ENCODE data around the gene LIG4. TPM values are rescaled to one million over a fixed set of nuclear protein-coding genes. Genes with fewer than 3 reads are reported as not detected.
"Not testable (repeated sequence)": the region's sequence is repeated elsewhere in the genome, so short reads cannot be mapped to it uniquely, and the experiment has no call there.

LIG4 gene
- 6.1 and 7.7 TPM in 2 replicates for total RNA-seq

DNA sequence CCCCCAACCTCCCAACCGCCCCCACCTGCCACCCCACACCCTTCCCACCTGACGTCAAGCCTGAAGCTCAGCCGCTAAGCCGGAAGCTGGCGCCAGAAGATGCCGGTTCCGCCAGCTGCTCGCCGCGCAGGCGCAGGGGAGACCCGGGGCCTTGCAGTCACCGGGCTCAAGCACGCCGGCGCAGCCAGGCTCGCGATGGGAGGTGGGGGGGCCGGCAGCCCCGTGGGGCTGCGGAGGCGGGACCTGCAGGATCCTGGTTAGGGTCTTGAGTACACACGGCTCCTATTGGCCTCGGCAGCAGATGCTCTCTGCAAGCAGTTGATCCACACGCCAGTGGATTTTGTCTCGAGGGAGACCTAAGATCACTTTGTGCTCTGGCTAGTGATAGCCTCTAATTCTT lies at the start of gene LIG4:
Gene LIG4 (minus strand): TSS at position 101 of the 400 bp plus-strand sequence. CDS start 4,268 bp downstream, outside the sequence.
- DNase-seq (ENCODE audit: low read depth in 2 of 2), result peak; percentile 86 to 92

DNA sequence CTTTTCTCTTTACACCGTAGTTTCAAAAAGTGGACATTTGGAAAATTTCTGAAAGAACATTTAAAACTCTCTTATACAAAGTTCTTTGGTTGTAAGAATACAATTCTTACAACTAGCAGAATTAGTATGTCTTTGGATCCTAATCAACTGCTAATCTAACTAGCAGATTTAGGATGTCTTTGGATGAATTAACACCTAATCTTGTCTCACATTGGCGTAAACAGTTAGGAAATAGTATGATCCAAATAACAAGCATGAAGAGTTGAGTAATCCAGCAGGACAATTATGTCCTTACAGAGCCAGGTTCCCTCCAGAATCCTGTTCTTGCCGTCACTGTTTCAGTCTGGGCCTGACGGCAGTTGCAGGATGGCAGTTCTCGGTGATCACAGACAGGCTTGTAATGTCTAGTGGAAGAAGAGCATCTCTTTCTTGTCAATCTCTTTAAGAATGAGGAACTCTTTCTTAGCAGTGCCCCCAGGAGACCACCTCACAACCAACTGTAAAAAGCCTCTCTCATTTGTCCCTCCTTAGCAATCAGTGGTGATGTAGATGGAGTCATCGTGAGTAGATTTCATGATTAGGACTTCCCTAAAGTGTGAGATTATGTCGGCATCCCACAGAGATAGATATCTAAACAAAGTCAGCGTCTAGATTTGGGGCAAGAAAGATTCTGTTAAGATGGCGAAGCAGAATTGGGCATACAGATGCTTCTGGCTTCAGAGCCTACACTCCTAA lies 48.5 kb upstream of the LIG4 start:
- no peak for DNase-seq (ENCODE audit: low read depth in 2 of 2)

DNA sequence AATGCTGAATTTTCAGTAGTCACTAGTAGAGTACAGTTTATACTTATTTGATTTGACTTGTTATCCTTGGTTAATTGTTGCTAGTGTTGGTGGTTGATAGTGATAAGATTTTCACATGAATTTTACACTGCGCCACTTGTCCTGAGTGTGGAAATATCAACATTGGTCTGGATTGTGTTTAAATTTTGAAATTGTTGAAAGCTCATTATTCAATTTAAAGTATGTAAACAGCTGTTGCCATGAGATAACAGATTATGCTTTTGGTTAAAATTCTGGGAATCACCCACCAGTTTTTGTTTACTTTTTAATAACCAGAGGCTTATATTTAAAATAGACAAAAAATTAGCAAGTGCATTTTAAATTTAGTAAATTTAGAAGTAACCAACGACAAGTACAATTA lies 41.9 kb upstream of the LIG4 start:
- no peak for DNase-seq (ENCODE audit: low read depth in 2 of 2)

DNA sequence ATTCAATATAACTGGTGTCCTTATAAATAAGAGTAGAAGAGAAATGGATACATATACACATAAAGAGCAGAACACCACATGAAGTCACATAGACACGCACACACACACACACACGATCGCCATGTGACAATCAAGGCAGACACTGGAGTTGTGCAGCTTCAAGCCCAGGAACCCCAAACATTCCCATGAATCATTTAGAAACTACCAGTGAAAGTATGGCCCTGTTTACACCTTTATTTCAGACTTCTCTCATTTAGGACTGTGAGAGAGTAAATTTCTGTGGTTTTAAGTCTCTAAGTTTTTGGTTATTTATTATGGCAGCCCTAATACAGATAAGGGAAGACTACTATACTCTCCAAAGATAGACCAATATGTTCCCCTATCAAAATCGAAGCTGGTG lies 33.8 kb upstream of the LIG4 start:
- no peak for DNase-seq (ENCODE audit: low read depth in 2 of 2)

DNA sequence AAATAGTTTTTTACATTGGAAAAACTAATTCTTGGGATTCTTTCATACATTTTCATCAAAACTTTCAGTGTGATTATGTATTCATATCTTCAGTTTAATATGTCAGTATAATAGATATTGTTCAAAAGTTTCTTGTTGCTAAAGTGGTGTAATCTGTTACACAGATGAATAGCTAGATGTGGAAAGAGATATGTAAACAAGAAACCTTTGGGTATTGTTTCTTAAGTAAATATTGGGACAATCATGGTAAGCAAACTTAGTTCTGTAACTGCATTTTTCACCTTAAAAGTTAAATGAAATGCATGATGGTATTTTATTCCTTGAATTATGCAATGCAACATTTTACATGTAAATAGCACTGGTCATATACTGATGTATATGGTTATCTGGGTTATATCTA lies 15.0 kb upstream of the LIG4 start:
- no peak for DNase-seq (ENCODE audit: low read depth in 2 of 2)

DNA sequence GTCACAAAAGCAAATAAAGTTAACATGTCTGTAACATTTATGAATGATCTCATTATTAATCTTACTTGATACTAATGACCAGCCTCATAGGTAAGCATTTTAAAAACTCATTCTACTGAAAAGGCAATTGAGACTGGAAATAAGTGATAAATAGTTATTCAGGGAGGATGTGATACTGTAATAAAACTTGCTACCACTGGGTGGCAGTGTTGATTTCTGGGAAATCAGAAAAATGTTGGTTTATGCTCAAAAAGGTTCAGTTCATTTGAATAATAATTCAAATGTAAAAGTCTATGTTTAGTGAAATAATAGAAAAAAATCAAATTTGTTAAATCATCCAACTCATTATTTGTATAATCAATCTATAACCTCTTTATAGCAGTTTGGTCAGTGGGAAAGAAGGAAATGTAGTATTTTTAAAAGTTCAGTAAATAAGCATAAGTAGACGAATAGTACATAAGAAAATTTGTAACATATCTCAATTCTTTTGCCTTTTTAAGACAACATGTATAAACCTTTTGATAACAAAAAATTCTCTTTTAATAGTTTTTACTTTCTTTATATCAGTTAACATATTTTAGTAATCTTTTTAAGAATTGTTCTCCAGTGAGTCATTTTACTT lies 12.4 kb upstream of the LIG4 start:
- DNase-seq (ENCODE audit: low read depth in 2 of 2), result peak; percentile 24 to 49

DNA sequence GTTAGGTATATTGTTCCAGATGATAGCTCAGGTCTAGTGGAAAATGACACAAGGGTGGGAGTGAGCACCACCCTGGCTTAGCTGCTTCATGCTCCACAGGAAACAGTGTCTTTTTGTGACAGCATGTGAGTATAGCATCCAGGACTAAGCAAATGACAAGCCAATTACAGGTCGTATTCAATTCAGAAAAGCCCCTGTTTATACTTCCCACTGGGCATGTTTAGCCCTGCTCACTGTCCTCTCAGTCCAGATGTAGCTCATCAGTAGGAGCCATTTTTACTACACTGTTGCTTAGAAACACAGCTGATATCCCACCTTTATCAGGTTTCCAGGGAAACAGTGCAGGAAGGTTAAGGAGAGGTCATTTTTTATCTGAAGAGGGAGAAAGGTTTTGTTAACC lies 10.8 kb upstream of the LIG4 start:
- DNase-seq (ENCODE audit: low read depth in 2 of 2), result no peak

DNA sequence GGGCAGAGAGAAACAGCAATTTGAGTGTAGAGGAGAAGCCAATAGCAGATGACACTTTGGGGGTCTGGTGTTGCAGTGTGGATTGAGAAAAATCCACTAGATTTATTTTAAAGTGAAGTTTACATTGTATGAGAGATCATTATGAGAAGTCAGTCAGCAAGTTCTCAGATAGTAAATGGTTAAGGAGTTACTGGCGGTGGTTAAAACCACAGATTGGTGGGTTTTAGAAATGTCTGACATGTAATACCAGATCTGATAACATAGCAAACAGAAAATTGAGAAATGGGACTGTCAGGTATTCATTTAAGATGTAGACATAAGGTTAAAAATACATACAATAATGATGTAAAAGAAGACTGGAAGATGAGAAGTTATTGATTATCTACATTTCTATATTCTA lies 10.1 kb upstream of the LIG4 start:
- no peak for DNase-seq (ENCODE audit: low read depth in 2 of 2)

DNA sequence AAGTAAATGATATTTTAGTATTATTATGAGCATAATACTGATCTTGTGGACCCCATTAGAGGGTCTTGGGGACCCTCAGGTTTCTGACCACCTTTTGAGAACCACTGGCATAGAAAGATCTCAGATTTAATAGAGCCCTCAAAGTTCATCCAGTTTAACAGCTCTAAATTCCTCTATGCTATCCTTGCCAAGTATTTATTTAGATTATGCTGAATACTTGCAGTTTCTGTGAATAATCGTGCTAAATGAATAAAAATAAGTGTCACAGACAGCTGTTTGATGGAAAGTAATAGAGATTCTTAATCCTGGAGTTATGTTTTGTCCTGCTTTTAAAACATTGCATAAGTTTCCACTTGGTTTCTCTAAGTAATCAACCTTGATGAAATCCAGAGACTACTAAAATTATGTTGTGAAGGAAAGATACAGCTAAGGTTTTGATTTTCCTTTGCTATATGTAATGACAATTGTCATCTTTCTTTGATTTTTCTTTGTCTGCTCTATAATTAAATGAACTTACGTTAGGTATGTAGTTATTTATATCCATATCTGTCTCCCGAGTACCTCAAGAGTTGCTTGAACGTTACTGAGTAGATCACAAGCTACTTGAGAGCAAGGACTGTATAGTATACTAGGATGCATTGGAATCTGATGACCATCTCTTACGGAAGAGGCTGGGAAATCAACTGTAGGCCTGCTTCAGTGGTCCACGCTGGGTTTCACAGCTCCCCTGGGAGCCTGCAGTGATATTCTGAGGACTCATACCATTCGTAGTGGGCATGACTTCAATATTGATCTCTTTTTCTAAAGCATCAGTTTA lies 8.6 kb upstream of the LIG4 start:
- DNase-seq (ENCODE audit: low read depth in 2 of 2), result no peak

DNA sequence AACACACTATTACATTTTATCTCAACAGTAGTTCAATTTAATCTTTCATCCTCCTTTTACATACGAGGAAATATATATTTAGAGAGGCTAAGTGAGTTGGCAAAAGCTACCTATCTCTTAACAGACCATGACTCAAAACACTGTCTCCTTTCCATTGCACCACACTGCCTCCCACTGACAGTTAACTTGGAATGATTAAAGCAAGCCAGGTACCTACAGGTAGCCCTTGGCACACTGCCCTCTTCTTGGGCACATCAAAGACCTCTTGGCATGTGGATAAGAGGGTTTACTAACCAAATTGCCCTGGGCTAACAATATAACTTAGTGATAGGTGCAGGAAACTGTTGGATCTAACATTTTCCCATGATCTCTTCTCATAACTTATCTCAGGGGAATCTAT lies 4.7 kb upstream of the LIG4 start:
- peak in 1 of 2 donors; percentile 2 for DNase-seq (ENCODE audit: low read depth in 2 of 2)

DNA sequence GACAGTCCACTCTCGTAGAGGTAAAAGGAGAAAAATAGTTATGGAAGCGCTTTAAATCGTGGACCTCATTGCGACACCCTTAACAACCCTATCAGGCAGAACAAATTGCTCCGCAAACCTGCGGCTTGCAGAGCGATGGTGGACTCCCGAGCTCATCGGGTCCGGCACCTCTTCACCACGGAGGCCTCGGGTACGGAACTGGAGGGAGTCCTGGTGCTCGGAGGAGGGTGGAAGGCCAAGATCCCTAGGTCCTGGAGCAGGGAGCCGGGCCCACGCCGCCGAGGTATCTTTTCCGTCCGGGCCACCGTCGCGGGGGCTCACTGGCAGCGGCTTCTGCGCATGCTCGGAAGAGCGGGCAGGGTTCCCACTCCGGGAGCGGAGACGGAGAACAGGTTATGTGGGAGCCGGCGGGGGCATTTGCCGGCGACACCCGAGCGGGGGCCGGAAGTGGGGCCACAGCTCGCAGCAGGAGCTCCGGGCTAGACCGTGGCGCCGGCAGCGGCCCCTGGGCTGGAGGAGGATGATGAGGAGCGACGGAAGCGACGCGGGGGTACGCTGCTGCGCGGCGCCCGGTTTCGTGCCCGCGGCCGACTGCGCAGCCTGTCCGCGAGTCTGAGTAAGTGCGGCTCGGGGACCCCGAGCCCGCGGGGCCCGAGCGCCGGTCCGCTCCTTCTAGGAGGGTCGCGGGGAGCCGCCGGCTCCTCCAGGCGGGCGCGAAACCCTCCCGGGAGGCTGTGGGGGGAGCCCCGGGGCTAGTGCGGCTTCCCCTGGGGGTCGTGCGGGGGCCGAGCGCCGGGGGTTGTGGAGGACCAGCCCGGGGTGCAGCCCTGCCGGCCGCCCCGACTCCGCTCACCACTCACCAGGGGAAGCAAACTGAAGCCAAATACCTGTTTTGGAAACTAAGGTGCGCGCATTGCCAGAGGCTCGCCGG lies 3.0 kb upstream of the LIG4 start, which contains the start of gene ABHD13:
Gene ABHD13 (plus strand): TSS at position 349 of the 931 bp plus-strand sequence. CDS start 10,827 bp downstream, outside the sequence.
- peak; percentile 76 to 88 for DNase-seq (ENCODE audit: low read depth in 2 of 2)

DNA sequence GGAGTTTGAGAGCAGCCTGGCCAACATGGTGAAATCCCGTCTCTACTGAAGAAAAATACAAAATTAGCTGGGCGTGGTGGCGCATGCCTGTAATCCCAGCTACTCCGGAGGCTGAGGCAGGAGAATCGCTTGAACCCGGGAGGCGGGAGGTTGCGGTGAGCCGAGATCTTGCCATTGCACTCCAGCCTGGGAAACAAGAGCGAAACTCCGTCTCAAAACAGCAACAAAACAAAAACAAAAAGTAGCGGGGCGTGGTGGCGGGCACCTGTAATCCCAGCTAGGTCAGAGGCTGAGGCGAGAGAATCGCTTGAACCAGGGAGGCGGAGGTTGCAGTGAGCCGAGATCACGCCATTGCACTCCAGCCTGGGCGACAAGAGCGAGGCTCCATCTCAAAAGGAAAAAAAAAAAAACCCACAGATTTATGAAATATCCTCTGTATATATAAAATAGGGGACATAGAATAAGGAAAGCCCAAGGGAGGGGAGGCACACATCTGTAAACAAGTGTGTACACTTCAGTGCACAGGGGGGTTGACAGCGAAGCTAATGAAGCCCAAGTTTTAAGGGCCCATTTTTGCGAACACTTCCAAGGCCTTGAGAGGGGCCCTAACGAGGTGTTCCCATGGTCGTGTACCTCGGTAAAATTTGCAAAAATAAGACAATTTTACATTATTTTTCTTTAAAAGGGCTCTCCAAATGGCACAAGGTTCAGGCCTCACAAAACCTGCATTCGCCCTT lies 2.1 kb upstream of the LIG4 start:
- not testable (repeated sequence) for DNase-seq (ENCODE audit: low read depth in 2 of 2)

DNA sequence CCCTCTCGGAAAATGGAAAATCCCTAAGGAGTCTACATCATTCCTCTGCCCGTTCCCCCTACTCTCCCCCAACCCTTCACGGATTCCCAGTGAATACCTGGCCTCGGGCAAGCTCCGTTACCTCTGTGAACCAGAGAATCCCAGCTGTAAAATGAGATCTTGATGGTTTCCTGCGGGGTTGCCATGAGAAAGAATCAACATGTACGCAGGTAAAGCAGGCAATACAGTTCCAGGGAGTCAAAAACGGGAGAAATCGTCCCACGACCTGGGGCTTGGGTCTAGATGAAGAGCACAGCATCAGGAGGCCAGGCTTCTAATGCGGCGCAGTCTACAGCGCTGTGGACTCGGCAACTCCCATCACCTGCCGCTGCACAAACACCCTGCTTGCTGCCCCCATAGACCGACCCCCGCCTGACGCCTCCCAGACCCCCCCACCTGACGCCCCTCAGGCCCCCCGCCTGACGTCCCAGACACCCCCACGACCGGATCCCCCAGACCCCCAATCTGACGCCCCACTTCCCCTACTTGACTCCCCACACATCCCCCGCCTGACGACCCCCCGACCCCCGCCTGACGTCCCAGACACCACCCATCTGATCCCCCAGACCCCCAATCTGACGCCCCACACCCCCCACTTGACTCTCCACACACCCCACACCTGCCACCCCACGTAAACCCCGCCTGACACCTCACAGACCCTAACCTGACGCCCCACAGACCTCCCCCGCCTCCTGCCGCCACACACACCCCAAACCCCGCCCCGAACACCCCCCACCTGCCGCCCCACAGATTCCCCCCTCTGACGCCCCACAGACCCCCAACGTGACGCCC lies 680 bp downstream of the LIG4 start:
- peak in 1 of 2 donors; percentile 7 for DNase-seq (ENCODE audit: low read depth in 2 of 2)

DNA sequence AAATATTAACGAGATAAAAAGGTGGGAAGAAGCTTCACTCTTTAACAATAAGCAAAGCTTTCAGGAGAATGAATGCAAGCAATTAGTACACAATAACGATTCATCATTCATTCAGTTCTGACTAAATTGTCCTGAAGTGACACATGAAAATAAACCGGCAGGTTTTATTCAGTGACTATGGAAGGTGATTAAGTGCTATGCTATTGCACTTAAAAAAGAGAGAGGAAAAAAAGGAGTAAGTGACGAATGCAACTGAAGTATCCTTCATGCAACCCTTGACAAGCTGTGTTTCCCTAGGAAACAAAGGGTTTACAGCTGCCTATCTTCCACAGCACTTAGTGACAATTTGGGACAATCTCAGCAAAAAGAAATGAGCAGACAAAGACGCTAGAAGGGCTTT lies 1.4 kb downstream of the LIG4 start:
- DNase-seq (ENCODE audit: low read depth in 2 of 2), result no peak

DNA sequence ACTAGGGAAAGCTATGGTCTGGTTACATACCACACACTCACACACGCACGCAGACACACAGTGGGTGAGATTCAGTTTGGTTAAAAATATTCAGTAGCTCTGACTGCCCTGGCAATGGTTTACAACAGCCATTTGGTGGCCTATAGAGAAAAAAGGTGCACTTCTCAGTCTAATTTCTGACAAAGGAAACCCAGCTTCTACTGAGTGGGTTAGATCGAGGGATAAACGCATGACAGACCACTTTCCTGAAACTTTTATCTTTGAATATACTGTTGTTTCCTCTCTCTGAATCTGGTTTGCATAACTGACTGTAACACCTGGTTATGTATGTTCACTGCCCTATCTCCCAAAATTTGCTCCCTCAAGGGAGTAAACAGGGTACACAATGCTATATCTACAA lies 2.5 kb downstream of the LIG4 start:
- DNase-seq (ENCODE audit: low read depth in 2 of 2), result no peak

DNA sequence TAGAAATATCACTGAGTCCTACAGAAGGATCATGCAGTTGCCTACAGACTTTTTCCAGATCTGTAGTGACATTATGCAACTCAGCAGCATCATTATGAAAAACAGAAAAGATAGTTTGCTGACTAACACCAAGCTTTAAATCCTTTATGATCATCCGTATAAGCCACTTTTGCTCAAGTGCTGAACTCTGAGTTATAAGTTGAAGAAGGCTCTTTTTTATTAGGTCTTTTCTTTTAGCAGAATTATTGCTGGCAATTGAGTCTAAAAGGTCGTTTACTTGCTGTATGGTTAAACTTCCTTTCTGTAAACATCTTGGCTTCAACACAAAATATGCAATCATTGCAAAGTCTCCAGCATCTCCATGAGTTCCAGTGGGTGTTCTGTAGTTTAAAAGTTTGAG lies 4.8 kb downstream of the LIG4 start:
- DNase-seq (ENCODE audit: low read depth in 2 of 2), result no peak

DNA sequence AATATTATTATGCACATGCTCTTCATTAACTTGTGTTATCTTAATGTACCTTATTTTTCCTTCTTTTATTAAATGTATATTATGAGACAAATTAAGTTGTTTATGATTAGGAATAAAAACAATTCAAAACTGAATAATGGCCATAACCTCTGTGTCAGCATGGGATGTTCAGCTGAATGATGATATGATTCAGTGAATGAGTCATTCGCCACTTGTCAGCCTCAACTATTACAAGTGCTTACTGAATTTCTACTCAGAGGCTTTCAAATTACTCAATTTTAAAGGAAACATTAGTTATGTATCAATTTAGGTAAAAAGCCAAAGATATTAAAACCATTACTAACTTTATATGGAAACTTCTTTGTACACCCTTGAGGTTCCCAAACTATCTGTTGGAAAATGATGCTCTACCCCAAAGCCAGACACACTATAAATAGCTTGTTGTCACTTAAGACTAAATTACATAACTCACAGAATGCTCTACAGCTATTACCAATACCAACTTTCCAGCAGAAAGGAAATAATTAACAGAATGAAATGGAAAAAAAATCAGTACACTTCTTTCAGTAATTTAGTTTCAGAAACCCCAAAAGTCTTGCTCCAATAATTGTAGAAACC lies 14.4 kb downstream of the LIG4 start:
- peak in 1 of 2 donors; percentile 2 for DNase-seq (ENCODE audit: low read depth in 2 of 2)

DNA sequence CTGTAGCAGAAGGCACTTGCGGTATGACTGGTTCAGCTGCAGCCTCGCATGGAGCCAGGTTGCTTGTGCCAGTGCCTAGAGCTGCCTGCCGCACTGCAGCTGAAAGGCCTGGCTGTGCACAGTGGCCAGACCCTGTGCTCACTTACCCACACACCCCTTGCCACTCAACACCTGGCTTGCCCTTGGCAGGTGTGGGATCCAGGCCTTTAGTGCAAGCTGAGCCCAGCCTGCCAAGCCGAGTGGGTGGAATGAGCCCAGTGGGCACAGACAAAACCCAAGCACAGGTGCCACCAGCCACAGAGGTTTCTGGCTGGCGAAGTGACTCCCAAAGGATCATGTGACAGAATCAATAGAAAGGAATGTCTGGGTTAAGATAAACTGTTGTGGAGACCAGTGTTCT lies 19.5 kb downstream of the LIG4 start:
- DNase-seq (ENCODE audit: low read depth in 2 of 2), result no peak

DNA sequence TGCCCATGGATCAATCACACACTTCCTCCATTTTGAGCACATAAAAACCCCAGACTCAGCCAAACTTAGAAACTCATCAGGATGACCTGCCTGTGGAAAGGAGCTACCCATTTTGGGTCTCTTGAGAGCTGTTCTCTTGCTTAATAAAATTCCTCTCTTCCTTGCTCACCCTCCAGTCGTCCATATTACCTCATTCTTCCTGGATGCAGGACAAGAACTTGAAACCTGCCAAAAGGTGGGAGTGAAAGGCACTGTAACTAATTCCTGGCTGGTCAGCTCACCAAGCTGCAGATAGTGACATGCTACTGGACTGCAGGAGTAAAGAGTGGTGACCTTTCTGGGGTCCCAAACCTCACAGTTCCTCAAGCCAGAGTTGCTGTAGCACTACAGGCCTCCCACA lies 20.2 kb downstream of the LIG4 start:
- DNase-seq (ENCODE audit: low read depth in 2 of 2), result no peak
